ENCODE results near the gene GSPT1. TPM values are rescaled to one million over a fixed set of nuclear protein-coding genes. Genes with fewer than 3 reads are reported as not detected.
"Not testable (repeated sequence)": the region's sequence is repeated elsewhere in the genome, so short reads cannot be mapped to it uniquely, and the experiment has no call there.

GSPT1 gene
- total RNA-seq, 1 donor from 2014 or later: 68.9 TPM

DNA sequence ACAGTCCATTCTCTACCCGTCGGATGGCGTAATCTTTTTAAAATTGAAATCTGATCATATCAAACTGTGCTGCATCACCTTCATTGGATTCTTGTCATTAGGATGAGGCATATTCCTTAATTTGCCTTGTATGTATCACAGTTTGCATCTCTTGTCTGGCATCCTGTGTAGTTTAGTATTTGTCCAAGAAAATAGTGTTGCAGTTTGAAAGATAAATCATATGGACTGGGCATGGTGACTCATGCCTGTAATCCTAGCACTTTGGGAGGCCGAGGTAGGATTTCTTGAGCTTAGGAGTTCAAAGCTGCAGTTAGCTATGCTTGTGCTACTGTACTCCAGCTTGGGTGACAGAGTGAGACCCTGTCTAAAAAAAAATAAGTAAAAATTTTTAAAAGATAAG, 58.6 kb downstream of the GSPT1 start:
- no peak for DNase-seq

DNA sequence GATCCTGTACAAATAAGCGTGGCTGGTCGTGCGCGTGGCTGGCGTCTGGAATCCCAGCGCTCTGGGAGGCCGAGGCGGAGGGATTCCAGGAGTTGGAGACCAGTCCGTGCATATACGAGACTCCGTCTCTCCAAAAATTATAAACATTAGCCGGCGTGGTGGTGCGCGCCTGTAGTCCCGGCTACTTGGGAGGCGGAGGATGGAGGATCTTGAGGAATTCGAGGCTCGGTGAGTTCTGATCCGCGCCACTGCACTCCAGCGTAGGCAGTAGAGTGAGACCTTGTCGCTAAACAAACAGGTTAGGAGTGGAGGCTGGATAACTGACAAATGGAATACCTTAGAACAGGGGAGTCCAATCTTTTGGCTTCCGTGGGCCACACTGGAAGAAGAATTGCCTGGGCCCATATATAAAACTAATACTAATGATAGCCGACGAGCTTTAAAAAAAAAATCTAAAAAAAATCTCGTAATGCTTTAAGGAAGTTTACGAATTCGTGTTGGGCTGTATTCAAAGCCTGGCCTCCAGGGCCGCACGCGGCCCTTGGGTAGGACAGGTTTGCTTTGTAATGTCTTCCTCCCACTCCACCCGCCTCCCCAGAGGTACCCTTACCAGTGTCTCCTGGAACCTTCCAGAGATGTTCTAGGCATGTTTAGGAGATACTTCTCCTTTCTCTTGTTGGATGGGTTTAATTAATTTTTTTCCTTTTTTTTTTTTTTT, 63.5 kb downstream of the GSPT1 start:
- no peak for DNase-seq

- peak; percentile 98 for DNase-seq
Measured at GRCh38 chr16:11851294-11852091, 64.3 kb downstream of the GSPT1 start, which contains the start of gene RSL1D1. RSL1D1 (minus strand) TSS chr16:11851542; CDS start chr16:11851512, 30 bp downstream.

DNA sequence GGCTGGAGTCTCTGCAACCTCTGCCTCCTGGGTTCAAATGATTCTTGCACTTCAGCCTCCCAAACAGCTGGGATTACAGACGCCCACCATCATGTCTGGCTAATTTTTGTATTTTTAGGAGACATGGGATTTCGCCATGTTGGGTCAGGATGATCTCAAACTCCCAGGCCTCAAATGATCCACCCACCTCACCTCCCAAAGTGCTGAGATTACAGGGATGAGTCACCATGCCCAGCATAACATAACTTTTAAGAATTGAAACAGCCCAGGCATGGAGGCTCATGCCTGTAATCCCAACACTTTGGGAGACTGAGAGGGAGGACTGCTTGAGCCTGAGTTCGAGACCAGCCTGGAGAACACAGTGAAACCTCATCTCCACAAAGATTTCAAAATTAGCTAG, 66.9 kb downstream of the GSPT1 start:
- DNase-seq: no peak

- no peak for DNase-seq
Measured at GRCh38 chr16:11844499-11844898, 71.3 kb downstream of the GSPT1 start.

GRCh38 chr16:11843861-11844260, 71.9 kb downstream of the GSPT1 start:
- no peak for DNase-seq

DNA sequence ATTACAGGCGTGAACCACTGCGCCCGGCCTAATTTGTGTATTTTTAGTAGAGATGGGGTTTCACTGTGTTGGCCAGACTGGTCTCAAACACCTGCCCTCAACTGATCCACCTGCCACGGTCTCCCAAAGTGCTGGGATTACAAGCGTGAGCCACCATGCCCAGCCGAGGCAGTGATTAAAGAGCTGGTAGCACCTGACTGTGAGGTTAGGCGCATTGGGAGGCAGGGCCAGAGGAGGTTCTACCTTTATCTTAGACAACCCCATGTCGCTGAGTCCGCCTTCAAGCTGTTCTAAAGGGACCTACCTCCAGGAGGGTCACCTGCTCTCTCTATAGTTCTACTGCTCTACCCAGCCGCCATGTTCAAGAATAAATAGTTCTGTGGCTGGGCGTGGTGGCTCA, 72.5 kb downstream of the GSPT1 start:
- DNase-seq: no peak

DNA sequence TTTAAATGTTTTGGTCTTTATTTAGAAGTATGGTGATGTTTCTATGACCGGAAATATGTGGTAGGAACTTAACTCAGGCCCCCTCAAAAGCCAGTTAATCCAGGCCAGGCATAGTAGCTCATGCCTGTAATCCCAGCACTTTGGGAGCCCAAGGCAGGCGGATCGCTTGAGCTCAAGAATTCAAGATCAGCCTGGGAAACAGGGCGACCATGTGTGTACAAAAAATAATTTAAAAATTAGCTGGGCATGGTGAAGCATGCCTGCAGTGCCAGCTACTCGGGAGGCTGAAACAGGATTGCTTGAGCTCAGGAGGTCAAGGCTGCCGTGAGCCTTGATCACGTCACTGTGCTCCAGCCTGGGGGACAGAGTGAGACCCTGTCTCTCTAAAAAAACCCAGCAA, 74.7 kb downstream of the GSPT1 start:
- no peak for DNase-seq

GRCh38 chr16:11836650-11837244, 79.0 kb downstream of the GSPT1 start:
- DNase-seq: no peak

- peak; percentile 33 for DNase-seq
Measured at GRCh38 chr16:11835891-11836649, 79.7 kb downstream of the GSPT1 start.

DNA sequence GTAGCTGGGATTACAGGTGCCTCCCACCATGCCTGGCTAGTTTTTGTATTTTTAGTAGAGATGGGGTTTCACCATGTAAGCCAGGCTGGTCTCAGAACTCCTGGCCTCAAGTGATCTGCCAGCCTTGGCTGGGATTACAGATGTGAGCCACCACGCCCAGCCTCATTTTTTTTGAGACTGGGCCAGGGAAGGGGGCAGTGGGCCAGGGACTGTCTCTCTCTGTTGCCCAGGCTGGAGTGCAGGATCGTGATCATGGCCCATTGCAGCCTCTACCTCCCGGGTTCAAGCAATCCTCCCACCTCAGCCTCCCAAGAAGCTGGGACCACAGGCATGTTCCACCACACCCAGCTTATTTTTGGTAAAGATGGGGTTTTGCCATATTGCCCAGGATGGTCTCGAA, 80.4 kb downstream of the GSPT1 start:
- DNase-seq: no peak

GRCh38 chr16:11833951-11834695, 81.6 kb downstream of the GSPT1 start:
- DNase-seq: no peak

GRCh38 chr16:11828696-11829095, 87.1 kb downstream of the GSPT1 start:
- no peak for DNase-seq

DNA sequence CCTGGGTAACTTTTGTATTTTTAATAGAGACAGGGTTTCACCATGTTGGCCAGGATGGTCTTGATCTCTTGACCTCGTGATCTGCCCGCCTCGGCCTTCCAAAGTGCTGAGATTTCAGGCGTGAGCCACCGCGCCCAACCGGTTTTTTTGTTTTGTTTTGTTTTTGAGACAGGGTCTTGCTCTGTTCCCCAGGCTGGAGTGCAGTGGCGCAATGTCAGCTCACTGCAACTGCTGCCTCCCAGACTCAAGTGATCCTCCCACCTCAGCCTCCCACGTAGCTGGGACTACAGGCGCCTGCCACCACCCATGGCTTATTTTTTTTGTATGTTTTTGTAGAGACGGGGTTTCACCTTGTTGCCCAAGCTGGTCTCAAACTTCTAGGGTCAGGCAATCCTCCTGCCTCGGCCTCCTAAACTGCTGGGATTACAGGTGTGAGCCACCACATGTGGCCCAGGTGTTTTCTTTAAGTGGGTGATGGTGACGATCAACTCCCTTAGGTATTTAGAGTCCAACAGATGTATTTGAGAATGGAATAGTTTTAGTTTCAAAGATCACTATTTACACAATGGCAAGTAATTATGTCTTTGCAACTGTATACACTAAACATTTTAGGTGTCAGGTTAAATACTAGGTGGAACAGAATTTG, 90.1 kb downstream of the GSPT1 start:
- not testable (repeated sequence) for DNase-seq

DNA sequence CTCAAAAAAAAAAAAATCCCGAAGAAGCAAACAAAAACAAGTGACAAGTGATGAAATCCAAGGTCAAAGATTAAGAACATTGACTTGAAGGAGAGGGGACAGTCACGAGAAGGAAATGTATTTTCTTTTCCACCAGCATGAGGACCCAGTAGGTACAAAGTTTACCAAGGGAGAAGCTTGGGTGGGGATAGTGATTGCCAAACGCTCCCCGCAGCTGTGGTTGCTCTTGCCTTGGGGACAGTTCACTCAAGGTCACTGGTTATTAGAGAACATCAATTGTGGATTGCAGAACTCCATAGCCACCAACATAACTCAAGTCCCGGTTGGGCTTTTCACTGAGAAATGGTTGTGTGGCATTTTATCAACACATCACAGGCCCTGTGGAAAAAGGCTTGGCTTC, 91.4 kb downstream of the GSPT1 start:
- no peak for DNase-seq

DNA sequence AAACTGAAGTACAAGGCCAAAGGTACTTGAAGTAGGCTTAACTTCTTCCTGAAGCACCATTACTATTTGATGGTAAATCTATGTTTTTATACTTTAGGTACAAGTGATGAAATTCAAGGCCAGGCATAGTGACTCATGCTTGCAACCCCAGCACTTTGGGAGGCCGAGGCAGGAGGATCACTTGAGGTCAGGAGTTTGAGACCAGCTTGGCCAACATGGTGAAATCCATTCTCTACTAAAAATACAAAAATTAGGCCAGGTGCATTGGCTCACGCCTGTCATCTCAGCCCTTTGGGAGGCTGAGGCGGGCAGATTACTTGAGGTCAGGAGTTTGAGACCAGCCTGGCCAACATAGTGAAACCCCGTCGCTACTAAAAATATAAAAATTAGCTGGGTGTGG, 92.1 kb downstream of the GSPT1 start:
- DNase-seq: not testable (repeated sequence)

DNA sequence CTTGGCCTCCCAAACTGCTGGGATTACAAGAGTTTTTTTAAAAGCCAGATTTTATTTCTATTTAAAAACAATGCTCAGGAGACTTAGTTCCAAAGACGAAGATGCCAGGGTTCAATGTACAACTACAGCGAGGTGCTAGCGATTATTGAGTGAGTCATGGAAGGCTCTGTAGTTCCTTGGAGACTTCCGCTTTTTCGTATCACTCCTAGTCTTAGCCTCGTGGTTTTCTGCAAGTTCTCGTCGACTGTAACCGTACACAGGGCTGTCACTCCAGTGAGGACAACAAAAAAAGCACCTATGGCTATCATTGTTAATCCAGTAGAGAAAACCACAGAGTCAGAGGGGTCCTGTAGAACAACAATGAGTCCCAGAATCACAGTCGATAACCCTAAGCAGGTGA, 96.0 kb downstream of the GSPT1 start:
- DNase-seq: no peak

DNA sequence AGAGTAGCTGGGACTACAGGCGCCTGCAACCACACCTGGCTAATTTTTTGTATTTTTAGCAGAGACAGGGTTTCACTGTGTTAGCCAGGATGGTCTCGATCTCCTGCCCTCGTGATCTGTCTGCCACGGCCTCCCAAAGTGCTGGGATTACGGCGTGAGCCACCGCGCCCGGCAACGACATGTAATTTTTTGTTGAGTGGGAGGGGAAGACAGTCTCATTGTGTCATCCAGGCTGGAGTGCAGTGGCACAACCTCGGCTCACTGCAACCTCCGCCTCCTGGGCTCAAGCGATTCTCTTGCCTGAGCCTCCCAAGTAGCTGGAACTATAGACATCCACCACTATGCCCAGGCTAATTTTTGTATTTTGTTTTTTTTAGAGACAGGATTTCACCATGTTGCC, 96.8 kb downstream of the GSPT1 start:
- DNase-seq: not testable (repeated sequence)

Measured in tongue (tissue), 2 donors.